ENCODE data around the gene SCNN1A. TPM values are rescaled to one million over a fixed set of nuclear protein-coding genes. Genes with fewer than 3 reads are reported as not detected.

The SCNN1A gene
- 156 TPM for total RNA-seq
- long read RNA-seq, transcript SCNN1A-203 (12 exons, 3,481 nt) = major isoform, 16 of 90 reads
- long read RNA-seq, transcript SCNN1A-201 (13 exons, 3,135 nt) = minor isoform, 5 of 90 reads
- long read RNA-seq, partial matches to known transcripts = 34 of 90 reads
- long read RNA-seq, other reads (novel, unspliced or antisense) = 34 of 90 reads

- Histone ChIP-seq H3K4me1 (peaks cover 70% of the 10 kb centered on the region), H3K4me3 (peak within 1 kb of the TSS; percentile 56), H3K27ac (peak within 1 kb of the TSS; percentile 82), H3K36me3 (no peaks in the 10 kb centered on the region), H3K27me3 (ENCODE audit: low read depth) (no peaks in the 10 kb centered on the region), H3K9me3 (no peaks in the 10 kb centered on the region)
- intact Hi-C loops (cut with DNase I) = loop anchor here (5.0 kb wide), 1 partner anchor 33 kb away; the partner anchor contains the start of gene TNFRSF1A
- ATAC-seq (peak; percentile 41 to 50), DNase-seq (peak; percentile 85)
- TF ChIP-seq CTCF (IDR thresholded peaks at IDR 0.05) = no peak
Observed at GRCh38 chr12:6375269-6376078, at the start of gene SCNN1A. TSS of gene SCNN1A (minus strand) at chr12:6375563. CDS start at chr12:6374783, 780 bp downstream.

- DNase-seq (no peak), ATAC-seq (no peak)
- no peak for TF ChIP-seq CTCF (IDR thresholded peaks at IDR 0.05)
- Histone ChIP-seq H3K36me3 (no peaks in the 10 kb centered on the region), H3K27me3 (ENCODE audit: low read depth) (no peaks in the 10 kb centered on the region), H3K4me1 (peaks cover 11% of the 10 kb centered on the region), H3K9me3 (no peaks in the 10 kb centered on the region), H3K4me3 (no peak overlapping the region), H3K27ac (no peak overlapping the region)
- intact Hi-C loops (cut with DNase I) = no loop called here
Observed at GRCh38 chr12:6424866-6425265, 49.5 kb upstream of the SCNN1A start.

- Histone ChIP-seq H3K4me3 (no peak overlapping the region), H3K36me3 (no peaks in the 10 kb centered on the region), H3K27me3 (ENCODE audit: low read depth) (no peaks in the 10 kb centered on the region), H3K4me1 (peaks cover 10% of the 10 kb centered on the region), H3K27ac (no peak overlapping the region), H3K9me3 (no peaks in the 10 kb centered on the region)
- DNase-seq = no peak
- peak; percentile 22 to 35 for ATAC-seq
- TF ChIP-seq CTCF (IDR thresholded peaks at IDR 0.05) = no peak
- intact Hi-C loops (cut with DNase I) = no loop called here
Observed at GRCh38 chr12:6424008-6424347, 48.6 kb upstream of the SCNN1A start.

GRCh38 chr12:6423267-6424007 is 48.1 kb upstream of the SCNN1A start:
- Histone ChIP-seq H3K36me3 (no peaks in the 10 kb centered on the region), H3K27me3 (ENCODE audit: low read depth) (no peaks in the 10 kb centered on the region), H3K4me3 (no peak overlapping the region), H3K9me3 (no peaks in the 10 kb centered on the region), H3K4me1 (peaks cover 10% of the 10 kb centered on the region), H3K27ac (no peak overlapping the region)
- intact Hi-C loops (cut with DNase I) = no loop called here
- DNase-seq (peak; percentile 89), ATAC-seq (peak; percentile 97)
- peak; percentile 90 for TF ChIP-seq CTCF (IDR thresholded peaks at IDR 0.05)

DNA sequence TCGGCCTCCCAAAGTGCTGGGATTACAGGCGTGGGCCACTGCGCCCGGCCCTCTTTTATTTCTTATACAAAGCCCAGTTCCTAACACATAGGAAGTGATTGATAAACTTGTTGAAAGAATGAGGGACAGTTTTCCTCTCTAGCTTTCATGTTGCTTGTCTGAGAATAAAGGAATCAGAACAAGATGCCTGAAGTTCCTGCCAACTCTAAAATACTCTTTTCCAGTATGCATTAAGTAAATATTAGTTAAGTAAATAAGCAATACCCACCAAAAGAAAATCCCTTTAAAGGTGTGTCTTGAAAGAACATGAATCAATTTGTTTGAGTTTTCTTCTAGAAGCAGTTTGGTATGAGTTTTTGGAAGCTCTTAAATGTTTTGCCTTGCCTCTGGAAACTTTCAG is 45.0 kb upstream of the SCNN1A start:
- Histone ChIP-seq H3K36me3 (no peaks in the 10 kb centered on the region), H3K4me3 (no peak overlapping the region), H3K4me1 (peaks cover 10% of the 10 kb centered on the region), H3K27me3 (ENCODE audit: low read depth) (no peaks in the 10 kb centered on the region), H3K9me3 (no peaks in the 10 kb centered on the region), H3K27ac (no peak overlapping the region)
- intact Hi-C loops (cut with DNase I) = no loop called here
- TF ChIP-seq CTCF (IDR thresholded peaks at IDR 0.05) = no peak
- ATAC-seq (no peak), DNase-seq (no peak)

Measured in lower lobe of right lung (tissue), 2 donors.